Endodermal cell (in vitro differentiated cells): ENCODE measurements around the gene RNF169. TPM values are rescaled to one million over a fixed set of nuclear protein-coding genes. Genes with fewer than 3 reads are reported as not detected.
"Not testable (repeated sequence)": the region's sequence is repeated elsewhere in the genome, so short reads cannot be mapped to it uniquely, and the experiment has no call there.

ENCODE experiments used
- DNase-seq: peaks from one replicate; pipeline ENCODE4 v3.0.0-alpha.2; 2017
- H3K27ac ChIP-seq: 2 replicates; pipeline ENCODE4 v1.5.1; 2013; ENCODE audit warnings: mild to moderate bottlenecking, low read depth, low read length, moderate library complexity
- H3K27me3 ChIP-seq: 2 replicates; pipeline ENCODE4 v1.6.1; 2013; ENCODE audit warnings: mild to moderate bottlenecking, low read length, moderate library complexity; ENCODE audit not compliant: insufficient read depth, control insufficient read depth, poor library complexity, severe bottlenecking
- H3K36me3 ChIP-seq: 2 replicates; pipeline ENCODE4 v1.7.0; 2013; ENCODE audit warnings: mild to moderate bottlenecking, low read length, moderate library complexity; ENCODE audit not compliant: control insufficient read depth, insufficient read depth
- H3K4me1 ChIP-seq: one replicate; pipeline ENCODE4 v1.7.0; 2013; ENCODE audit warnings: low read length; ENCODE audit not compliant: control insufficient read depth, insufficient read depth
- H3K4me3 ChIP-seq: 2 replicates; pipeline ENCODE4 v1.5.1; 2013; ENCODE audit warnings: mild to moderate bottlenecking, low read length, moderate library complexity
- H3K9ac ChIP-seq: 2 replicates; pipeline ENCODE4 v1.6.1; 2013; ENCODE audit warnings: mild to moderate bottlenecking, low read length, moderate library complexity; ENCODE audit not compliant: poor library complexity, severe bottlenecking; ENCODE audit errors: extremely low read depth
- H3K9me3 ChIP-seq: 2 replicates; pipeline ENCODE4 v1.6.1; 2013; ENCODE audit warnings: mild to moderate bottlenecking, low read length, moderate library complexity; ENCODE audit not compliant: control insufficient read depth
- H3K27ac Mint-ChIP-seq: 2 replicates; pipeline ENCODE4 v1.8.0; 2020; ENCODE audit warnings: mixed read lengths
- H3K27me3 Mint-ChIP-seq: 2 replicates; pipeline ENCODE4 v1.8.0; 2021; ENCODE audit warnings: mild to moderate bottlenecking, mixed read lengths; ENCODE audit not compliant: insufficient read depth
- H3K36me3 Mint-ChIP-seq: 2 replicates; pipeline ENCODE4 v1.8.0; 2020; ENCODE audit warnings: low read depth, mixed read lengths
- H3K4me1 Mint-ChIP-seq: 2 replicates; pipeline ENCODE4 v1.8.0; 2020; ENCODE audit warnings: mixed read lengths
- H3K4me3 Mint-ChIP-seq: 2 replicates; pipeline ENCODE4 v1.8.0; 2020; ENCODE audit warnings: mild to moderate bottlenecking, moderate library complexity, mixed read lengths
- H3K9me3 Mint-ChIP-seq: 2 replicates; pipeline ENCODE4 v1.8.0; 2020; ENCODE audit warnings: mild to moderate bottlenecking, mixed read lengths
- WGBS, 2 experiments: methylation state at CpG; one replicate each; pipeline versions ENCODE4 v1.1.5 to v1.1.7; 2013; ENCODE audit warnings: missing lambda C conversion rate in 2 of 2, mixed read lengths in 1 of 2; ENCODE audit not compliant: insufficient coverage in 1 of 2, insufficient read length in 1 of 2; 5-methylcytosine and 5-hydroxymethylcytosine counted together
- total RNA-seq, 2 donors: library from RNA; stranded (reverse); fragmentation: NEBNext Ultra II Directional in 1 of 2; extraction: Animal tissue kit (Norgen Biotek cat#: 25700) in 1 of 2; gene quantifications; 2 replicates in 1 of 2; 3 replicates in 1 of 2; pipeline ENCODE4 v1.2.1, GENCODE V29; 2021
- TF ChIP-seq, protein P1 (sequence below): fragments of 200-600 bp; sonication (generic); conservative IDR thresholded peaks from 2 replicates; pipeline ENCODE4 v1.5.0; 2021; ENCODE audit warnings: antibody characterized with exemption, mild to moderate bottlenecking

Gene RNF169
- total RNA-seq, 2 donors from 2014 or later, result 18.3 to 23.6 TPM

DNA sequence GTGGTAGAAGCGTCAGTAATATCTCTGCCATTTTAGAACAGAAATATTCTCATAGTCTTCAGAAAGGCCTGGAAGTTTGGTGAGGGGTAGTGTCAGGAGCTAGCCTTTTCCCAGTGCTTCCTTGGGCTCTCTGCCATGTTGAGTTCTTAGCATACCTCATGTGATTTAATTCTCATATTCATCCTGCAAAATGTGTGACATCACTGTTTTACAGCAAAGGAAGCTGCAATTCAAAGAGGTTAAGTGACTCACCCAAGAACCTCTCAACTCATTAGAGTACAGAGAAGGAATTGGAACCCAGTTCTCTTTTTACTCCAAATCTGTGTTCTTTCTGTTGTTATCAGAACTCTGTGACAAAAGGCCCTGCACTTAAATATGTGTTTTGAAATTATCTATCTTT lies 72.1 kb downstream of the RNF169 start:
- H3K4me1 Mint-ChIP-seq, result peaks cover 47% of the 10 kb centered on the region
- H3K4me3 ChIP-seq, result no peak overlapping the region
- peaks cover 60% of the 10 kb centered on the region for H3K36me3 ChIP-seq
- no peak overlapping the region for H3K9ac ChIP-seq
- H3K9me3 Mint-ChIP-seq, result peaks cover 27% of the 10 kb centered on the region
- H3K27me3 Mint-ChIP-seq, result no peaks in the 10 kb centered on the region
- peaks cover 44% of the 10 kb centered on the region for H3K36me3 Mint-ChIP-seq
- peaks cover 43% of the 10 kb centered on the region for H3K9me3 ChIP-seq
- 83 to 94% methylated on average over 1 of the region's 1 CpG for WGBS, 2 experiments
- peaks cover 14% of the 10 kb centered on the region for H3K4me1 ChIP-seq
- no peak overlapping the region for H3K27ac ChIP-seq
- DNase-seq, result no peak
- H3K4me3 Mint-ChIP-seq, result no peak overlapping the region
- H3K27ac Mint-ChIP-seq, result peak overlapping the region; percentile 19
- TF ChIP-seq, protein P1, sequence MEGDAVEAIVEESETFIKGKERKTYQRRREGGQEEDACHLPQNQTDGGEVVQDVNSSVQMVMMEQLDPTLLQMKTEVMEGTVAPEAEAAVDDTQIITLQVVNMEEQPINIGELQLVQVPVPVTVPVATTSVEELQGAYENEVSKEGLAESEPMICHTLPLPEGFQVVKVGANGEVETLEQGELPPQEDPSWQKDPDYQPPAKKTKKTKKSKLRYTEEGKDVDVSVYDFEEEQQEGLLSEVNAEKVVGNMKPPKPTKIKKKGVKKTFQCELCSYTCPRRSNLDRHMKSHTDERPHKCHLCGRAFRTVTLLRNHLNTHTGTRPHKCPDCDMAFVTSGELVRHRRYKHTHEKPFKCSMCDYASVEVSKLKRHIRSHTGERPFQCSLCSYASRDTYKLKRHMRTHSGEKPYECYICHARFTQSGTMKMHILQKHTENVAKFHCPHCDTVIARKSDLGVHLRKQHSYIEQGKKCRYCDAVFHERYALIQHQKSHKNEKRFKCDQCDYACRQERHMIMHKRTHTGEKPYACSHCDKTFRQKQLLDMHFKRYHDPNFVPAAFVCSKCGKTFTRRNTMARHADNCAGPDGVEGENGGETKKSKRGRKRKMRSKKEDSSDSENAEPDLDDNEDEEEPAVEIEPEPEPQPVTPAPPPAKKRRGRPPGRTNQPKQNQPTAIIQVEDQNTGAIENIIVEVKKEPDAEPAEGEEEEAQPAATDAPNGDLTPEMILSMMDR, result no peak
- H3K27me3 ChIP-seq, result no peaks in the 10 kb centered on the region

- peaks cover 58% of the 10 kb centered on the region for H3K36me3 Mint-ChIP-seq
- Histone ChIP-seq H3K27me3 (no peaks in the 10 kb centered on the region), H3K36me3 (peaks cover 74% of the 10 kb centered on the region), H3K9ac (no peak overlapping the region), H3K9me3 (peaks cover 57% of the 10 kb centered on the region), H3K27ac (no peak overlapping the region), H3K4me3 (no peak overlapping the region), H3K4me1 (peaks cover 8% of the 10 kb centered on the region)
- TF ChIP-seq, protein P1, result no peak
- no peak overlapping the region for H3K4me3 Mint-ChIP-seq
- H3K27ac Mint-ChIP-seq, result no peak overlapping the region
- H3K9me3 Mint-ChIP-seq, result peaks cover 41% of the 10 kb centered on the region
- H3K27me3 Mint-ChIP-seq, result no peaks in the 10 kb centered on the region
- WGBS, 2 experiments, result 96 to 98% methylated on average over 5 of the region's 5 CpGs
- DNase-seq, result no peak
- peaks cover 34% of the 10 kb centered on the region for H3K4me1 Mint-ChIP-seq
Measured at GRCh38 chr11:74822170-74822569, 73.5 kb downstream of the RNF169 start.

- Histone ChIP-seq H3K9ac (no peak overlapping the region), H3K27me3 (no peaks in the 10 kb centered on the region), H3K4me1 (peaks cover 4% of the 10 kb centered on the region), H3K9me3 (peaks cover 80% of the 10 kb centered on the region), H3K27ac (no peak overlapping the region), H3K36me3 (peaks cover 87% of the 10 kb centered on the region), H3K4me3 (peak overlapping the region; percentile 61)
- H3K4me3 Mint-ChIP-seq, result no peak overlapping the region
- DNase-seq, result no peak
- no peaks in the 10 kb centered on the region for H3K27me3 Mint-ChIP-seq
- H3K4me1 Mint-ChIP-seq, result peaks cover 13% of the 10 kb centered on the region
- no peak overlapping the region for H3K27ac Mint-ChIP-seq
- WGBS, 2 experiments, result 93 to 96% methylated on average over 1 of the region's 1 CpG
- peaks cover 62% of the 10 kb centered on the region for H3K9me3 Mint-ChIP-seq
- TF ChIP-seq, protein P1, result no peak
- H3K36me3 Mint-ChIP-seq, result peaks cover 77% of the 10 kb centered on the region
Measured at GRCh38 chr11:74824285-74824982, 75.8 kb downstream of the RNF169 start.

DNA sequence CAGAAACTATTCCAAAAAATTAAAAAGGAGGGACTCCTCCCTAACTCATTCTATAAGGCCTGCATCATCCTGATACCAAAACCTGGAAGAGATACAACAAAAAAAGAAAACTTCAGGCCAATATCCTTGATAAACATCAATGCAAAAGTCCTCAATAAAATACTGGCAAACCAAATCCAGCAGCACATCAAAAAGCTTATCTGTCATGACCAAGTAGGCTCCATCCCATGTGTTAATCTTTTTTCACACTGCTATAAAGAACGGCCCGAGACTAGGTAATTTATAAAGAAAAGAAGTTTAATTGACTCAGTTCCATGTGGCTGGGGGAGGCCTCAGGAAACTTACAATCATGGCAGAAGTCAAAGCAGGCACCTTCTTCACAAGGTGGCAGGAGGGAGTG lies 76.9 kb downstream of the RNF169 start:
- H3K9me3 Mint-ChIP-seq, result peaks cover 67% of the 10 kb centered on the region

More for the DNA sequence above, 76.9 kb downstream of the RNF169 start:
- Histone ChIP-seq H3K9me3 (peaks cover 80% of the 10 kb centered on the region), H3K36me3 (peaks cover 85% of the 10 kb centered on the region), H3K4me3 (peak overlapping the region; percentile 61)
- not testable (repeated sequence) for H3K4me1 ChIP-seq, H3K27ac Mint-ChIP-seq, H3K4me3 Mint-ChIP-seq, H3K27ac ChIP-seq, DNase-seq, H3K27me3 Mint-ChIP-seq, H3K4me1 Mint-ChIP-seq, H3K9ac ChIP-seq, H3K27me3 ChIP-seq
- 88 to 98% methylated on average over 2 of the region's 2 CpGs for WGBS, 2 experiments
- H3K36me3 Mint-ChIP-seq, result peaks cover 84% of the 10 kb centered on the region
